SK-N-MC (cell line): ENCODE measurements around the gene RECK.
A peak's percentile ranks its signal among the peaks of the same experiment; 100 is the strongest.

Experiments
- DNase-seq: peaks from one replicate; pipeline ENCODE4 v3.0.0-alpha.2; 2011; ENCODE audit warnings: low read depth, low spot score
- H3K27ac ChIP-seq: fragments of 200-600 bp; sonication (generic); 2 replicates; pipeline ENCODE4 v1.5.1; 2016; ENCODE audit warnings: mixed run types
- H3K36me3 ChIP-seq: fragments of 200-600 bp; sonication (generic); 2 replicates; pipeline ENCODE4 v1.6.1; 2017; ENCODE audit warnings: antibody characterized with exemption, low read length, mixed read lengths; ENCODE audit not compliant: insufficient read depth
- H3K4me3 ChIP-seq: fragments of 200-600 bp; sonication (generic); 2 replicates; pipeline ENCODE4 v1.5.1; 2016
- H3K9ac ChIP-seq: fragments of 200-600 bp; sonication (generic); 2 replicates; pipeline ENCODE4 v1.8.0; 2017; ENCODE audit warnings: mixed run types, mixed read lengths; ENCODE audit not compliant: insufficient read length
- H3K9me3 ChIP-seq: fragments of 200-600 bp; sonication (generic); 2 replicates; pipeline ENCODE4 v1.6.1; 2017; ENCODE audit warnings: low read depth, mild to moderate bottlenecking, antibody characterized with exemption, low read length, moderate library complexity, mixed read lengths
- EZH2 ChIP-seq: fragments of 200-600 bp; sonication (generic); IDR thresholded peaks from one replicate; pipeline ENCODE4 v1.6.1; 2017; ENCODE audit warnings: antibody characterized with exemption
- FOXP2 ChIP-seq: optimal IDR thresholded peaks from 2 replicates; pipeline ENCODE3; 2011; ENCODE audit warnings: mild to moderate bottlenecking, moderate library complexity; ENCODE audit not compliant: insufficient read depth; ENCODE audit errors: extremely low read length, control extremely low read depth
- POLR2AphosphoS5 ChIP-seq: IDR thresholded peaks from 2 replicates; pipeline ENCODE4 v1.6.1; 2012; ENCODE audit warnings: mild to moderate bottlenecking, low read depth, low read length, borderline replicate concordance

Gene RECK

GRCh38 chr9:36147441-36148175 is 110.9 kb downstream of the RECK start:
- no peak for TF ChIP-seq EZH2
- Histone ChIP-seq H3K27ac (no peak overlapping the region), H3K4me3 (no peak overlapping the region), H3K9me3 (no peaks in the 10 kb centered on the region), H3K36me3 (no peaks in the 10 kb centered on the region), H3K9ac (no peak overlapping the region)
- DNase-seq = no peak

- no peak overlapping the region for H3K9ac ChIP-seq
- no peaks in the 10 kb centered on the region for H3K9me3 ChIP-seq
- H3K4me3 ChIP-seq = no peak overlapping the region
- no peaks in the 10 kb centered on the region for H3K36me3 ChIP-seq
- H3K27ac ChIP-seq = no peak overlapping the region
- no peak for DNase-seq
- TF ChIP-seq EZH2 (no peak), FOXP2 (no peak), POLR2AphosphoS5 (no peak)
These were observed 111.8 kb downstream of the RECK start for GRCh38 chr9:36148311-36149051.

DNA sequence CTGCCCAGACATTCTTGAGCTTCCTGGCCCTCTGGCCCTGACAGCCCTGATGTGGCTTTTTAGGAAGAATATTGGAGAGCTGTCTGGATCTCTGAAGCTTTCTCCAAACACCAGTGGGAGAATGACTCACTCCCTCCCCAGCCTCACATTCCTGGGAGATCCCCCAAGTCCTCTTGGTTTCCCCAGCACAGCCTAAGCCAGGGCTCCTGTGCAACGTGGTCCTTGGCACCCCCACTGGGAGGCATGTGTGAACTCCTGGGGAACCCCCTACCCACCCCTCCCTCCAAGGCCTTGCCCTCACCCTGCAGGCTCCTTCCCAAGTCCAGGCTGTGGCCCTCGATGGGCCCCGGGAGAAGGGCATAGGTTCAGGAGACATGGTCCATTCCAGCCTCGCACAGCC is 112.5 kb downstream of the RECK start:
- no peak overlapping the region for H3K27ac ChIP-seq
- H3K9ac ChIP-seq = no peak overlapping the region
- H3K36me3 ChIP-seq = no peaks in the 10 kb centered on the region
- TF ChIP-seq FOXP2 = no peak
- TF ChIP-seq POLR2AphosphoS5 = no peak
- no peak for TF ChIP-seq EZH2
- H3K9me3 ChIP-seq = no peaks in the 10 kb centered on the region
- no peak overlapping the region for H3K4me3 ChIP-seq
- no peak for DNase-seq

DNA sequence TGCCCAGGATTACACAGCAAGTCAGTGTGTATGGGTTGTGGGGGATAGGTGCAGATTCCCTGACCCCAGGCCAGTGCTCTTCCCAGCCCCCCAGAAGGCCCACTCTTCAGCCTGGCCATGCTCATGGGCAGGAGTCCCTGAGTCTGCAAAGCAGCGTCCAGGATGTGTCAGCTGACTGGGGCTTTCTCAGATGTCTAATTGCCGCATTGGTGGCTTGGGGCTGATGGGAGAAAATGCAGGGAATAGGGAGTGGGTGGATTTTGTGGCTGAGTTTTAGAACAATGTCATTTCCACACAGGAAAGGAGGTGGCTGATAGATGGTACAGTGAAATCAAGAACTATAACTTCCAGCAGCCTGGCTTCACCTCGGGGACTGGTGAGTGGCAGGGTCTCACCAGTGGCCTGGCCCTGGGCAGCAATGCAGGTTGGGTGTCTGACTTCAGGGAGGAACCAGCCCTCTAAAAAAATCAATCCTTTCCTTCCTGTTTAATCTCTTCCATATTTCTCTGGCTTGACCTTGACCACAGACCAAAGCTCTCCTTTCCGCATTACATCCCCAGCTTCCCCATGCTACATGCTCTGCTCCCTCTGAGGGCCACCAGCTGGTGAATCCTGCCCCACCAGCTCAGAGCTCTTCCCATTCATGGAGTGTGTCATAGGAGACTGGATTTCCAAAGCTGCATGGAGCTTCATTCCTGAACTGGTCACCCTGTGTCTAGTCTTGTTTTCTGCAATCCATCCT is 114.0 kb downstream of the RECK start:
- TF ChIP-seq FOXP2 = no peak
- no peak for TF ChIP-seq POLR2AphosphoS5
- TF ChIP-seq EZH2 = no peak
- H3K36me3 ChIP-seq = no peaks in the 10 kb centered on the region
- H3K4me3 ChIP-seq = no peak overlapping the region
- no peak overlapping the region for H3K27ac ChIP-seq
- no peak overlapping the region for H3K9ac ChIP-seq
- no peaks in the 10 kb centered on the region for H3K9me3 ChIP-seq
- DNase-seq = no peak

- TF ChIP-seq FOXP2 (no peak), POLR2AphosphoS5 (0 out of 2 replicates have a peak, but pooled peaks have one; percentile 21), EZH2 (no peak)
- no peaks in the 10 kb centered on the region for H3K9me3 ChIP-seq
- H3K36me3 ChIP-seq = peaks cover 4% of the 10 kb centered on the region
- no peak overlapping the region for H3K9ac ChIP-seq
- no peak overlapping the region for H3K27ac ChIP-seq
- no peak for DNase-seq
- H3K4me3 ChIP-seq = no peak overlapping the region
These were observed 114.8 kb downstream of the RECK start for GRCh38 chr9:36151316-36152210.

DNA sequence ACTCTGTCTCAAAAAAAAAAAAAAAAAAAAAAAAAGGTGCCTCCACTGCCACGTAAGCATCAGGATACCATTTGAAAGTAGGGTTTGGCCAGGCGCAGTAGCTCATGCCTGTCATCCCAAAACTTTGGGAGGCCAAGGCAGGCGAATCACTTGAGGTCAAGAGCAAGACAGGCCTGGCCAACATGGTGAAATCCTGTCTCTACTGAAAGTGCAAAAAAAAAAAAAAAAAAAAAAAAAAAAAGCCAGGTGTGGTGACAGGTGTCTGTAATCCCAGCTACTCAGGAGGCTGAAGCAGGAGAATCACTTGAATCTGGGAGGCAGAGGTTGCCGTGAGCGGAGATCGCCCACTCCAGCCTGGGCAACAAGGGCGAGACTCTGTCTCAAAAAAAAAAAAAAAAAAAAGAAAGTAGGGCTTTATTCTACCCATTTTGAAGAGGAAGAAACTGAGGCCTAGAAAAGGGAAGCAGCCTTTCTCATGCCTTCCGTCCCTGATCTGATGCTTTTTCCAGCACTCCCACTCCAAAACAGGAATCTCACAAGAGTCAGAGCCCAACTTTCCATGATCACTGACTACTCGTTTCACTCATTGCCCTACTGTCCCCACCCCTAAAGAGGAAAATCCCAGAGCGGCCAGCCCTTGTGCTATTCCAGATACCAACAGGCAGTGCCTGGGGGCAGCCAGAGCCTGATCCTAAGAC is 116.2 kb downstream of the RECK start:
- H3K36me3 ChIP-seq = peaks cover 4% of the 10 kb centered on the region
- H3K27ac ChIP-seq = no peak overlapping the region
- H3K9me3 ChIP-seq = no peaks in the 10 kb centered on the region
- H3K4me3 ChIP-seq = no peak overlapping the region
- DNase-seq = no peak
- TF ChIP-seq EZH2 (no peak), POLR2AphosphoS5 (no peak), FOXP2 (no peak)
- no peak overlapping the region for H3K9ac ChIP-seq

DNA sequence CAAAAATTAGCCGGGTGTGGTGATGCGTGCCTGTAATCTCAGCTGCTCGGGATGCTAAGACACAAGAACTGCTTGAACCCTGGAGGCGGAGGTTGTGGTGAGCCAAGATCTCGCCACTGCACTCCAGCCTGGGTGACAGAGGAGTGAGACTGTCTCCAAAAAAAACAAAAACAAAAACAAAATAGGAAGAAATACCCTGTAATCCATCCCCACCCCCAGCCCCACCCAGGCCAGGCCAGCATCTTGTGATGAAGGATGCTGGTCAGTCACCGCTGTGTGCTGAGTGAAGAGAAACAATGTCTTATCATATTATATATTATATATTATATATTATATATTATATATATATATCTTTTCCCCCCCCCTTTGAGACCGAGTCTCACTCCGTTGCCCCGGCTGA is 117.0 kb downstream of the RECK start:
- no peaks in the 10 kb centered on the region for H3K9me3 ChIP-seq
- TF ChIP-seq FOXP2 (no peak), EZH2 (no peak), POLR2AphosphoS5 (no peak)
- H3K4me3 ChIP-seq = no peak overlapping the region
- no peak for DNase-seq
- no peak overlapping the region for H3K27ac ChIP-seq
- peaks cover 4% of the 10 kb centered on the region for H3K36me3 ChIP-seq
- H3K9ac ChIP-seq = no peak overlapping the region
